Endothelial cell (in vitro differentiated cells): Measurements from ENCODE around the gene NOX5. TPM values are rescaled to one million over a fixed set of nuclear protein-coding genes. Genes with fewer than 3 reads are reported as not detected.

ENCODE experiments used
- DNase-seq: peaks from one replicate; pipeline ENCODE4 v3.0.0; 2021; ENCODE audit warnings: low spot score
- H3K27ac Mint-ChIP-seq: one replicate; pipeline ENCODE4 v1.8.0; 2021; ENCODE audit warnings: mixed read lengths, inconsistent platforms; ENCODE audit not compliant: unreplicated experiment
- H3K27me3 Mint-ChIP-seq: one replicate; pipeline ENCODE4 v1.8.0; 2021; ENCODE audit warnings: mild to moderate bottlenecking, moderate library complexity, mixed read lengths, inconsistent platforms; ENCODE audit not compliant: unreplicated experiment
- H3K36me3 Mint-ChIP-seq: one replicate; pipeline ENCODE4 v1.8.0; 2021; ENCODE audit warnings: mild to moderate bottlenecking, low read depth, mixed read lengths, inconsistent platforms; ENCODE audit not compliant: unreplicated experiment
- H3K4me1 Mint-ChIP-seq: one replicate; pipeline ENCODE4 v1.8.0; 2021; ENCODE audit warnings: mild to moderate bottlenecking, mixed read lengths, inconsistent platforms; ENCODE audit not compliant: unreplicated experiment
- H3K4me3 Mint-ChIP-seq: one replicate; pipeline ENCODE4 v1.8.0; 2021; ENCODE audit warnings: mild to moderate bottlenecking, mixed read lengths, inconsistent platforms; ENCODE audit not compliant: unreplicated experiment
- H3K9me3 Mint-ChIP-seq: one replicate; pipeline ENCODE4 v1.8.0; 2021; ENCODE audit warnings: mixed read lengths, inconsistent platforms; ENCODE audit not compliant: unreplicated experiment
- total RNA-seq: library from RNA; stranded (reverse); fragmentation: NEBNext Ultra II Directional; extraction: Animal tissue kit (Norgen Biotek cat#: 25700); gene quantifications from one replicate; pipeline ENCODE4 v1.2.1, GENCODE V29; 2021; ENCODE audit not compliant: unreplicated experiment
- TF ChIP-seq, protein P1 (sequence below): fragments of 200-600 bp; sonication (generic); IDR thresholded peaks from one replicate; pipeline ENCODE4 v1.5.0; 2021; ENCODE audit warnings: antibody characterized with exemption; ENCODE audit not compliant: unreplicated experiment

Gene NOX5
- total RNA-seq, 1 donor from 2014 or later = not detected

GRCh38 chr15:69034352-69034751 is 19.9 kb downstream of the NOX5 start:
- no peak for DNase-seq
- TF ChIP-seq, protein P1, sequence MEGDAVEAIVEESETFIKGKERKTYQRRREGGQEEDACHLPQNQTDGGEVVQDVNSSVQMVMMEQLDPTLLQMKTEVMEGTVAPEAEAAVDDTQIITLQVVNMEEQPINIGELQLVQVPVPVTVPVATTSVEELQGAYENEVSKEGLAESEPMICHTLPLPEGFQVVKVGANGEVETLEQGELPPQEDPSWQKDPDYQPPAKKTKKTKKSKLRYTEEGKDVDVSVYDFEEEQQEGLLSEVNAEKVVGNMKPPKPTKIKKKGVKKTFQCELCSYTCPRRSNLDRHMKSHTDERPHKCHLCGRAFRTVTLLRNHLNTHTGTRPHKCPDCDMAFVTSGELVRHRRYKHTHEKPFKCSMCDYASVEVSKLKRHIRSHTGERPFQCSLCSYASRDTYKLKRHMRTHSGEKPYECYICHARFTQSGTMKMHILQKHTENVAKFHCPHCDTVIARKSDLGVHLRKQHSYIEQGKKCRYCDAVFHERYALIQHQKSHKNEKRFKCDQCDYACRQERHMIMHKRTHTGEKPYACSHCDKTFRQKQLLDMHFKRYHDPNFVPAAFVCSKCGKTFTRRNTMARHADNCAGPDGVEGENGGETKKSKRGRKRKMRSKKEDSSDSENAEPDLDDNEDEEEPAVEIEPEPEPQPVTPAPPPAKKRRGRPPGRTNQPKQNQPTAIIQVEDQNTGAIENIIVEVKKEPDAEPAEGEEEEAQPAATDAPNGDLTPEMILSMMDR = no peak
- no peak overlapping the region for H3K27ac Mint-ChIP-seq

DNA sequence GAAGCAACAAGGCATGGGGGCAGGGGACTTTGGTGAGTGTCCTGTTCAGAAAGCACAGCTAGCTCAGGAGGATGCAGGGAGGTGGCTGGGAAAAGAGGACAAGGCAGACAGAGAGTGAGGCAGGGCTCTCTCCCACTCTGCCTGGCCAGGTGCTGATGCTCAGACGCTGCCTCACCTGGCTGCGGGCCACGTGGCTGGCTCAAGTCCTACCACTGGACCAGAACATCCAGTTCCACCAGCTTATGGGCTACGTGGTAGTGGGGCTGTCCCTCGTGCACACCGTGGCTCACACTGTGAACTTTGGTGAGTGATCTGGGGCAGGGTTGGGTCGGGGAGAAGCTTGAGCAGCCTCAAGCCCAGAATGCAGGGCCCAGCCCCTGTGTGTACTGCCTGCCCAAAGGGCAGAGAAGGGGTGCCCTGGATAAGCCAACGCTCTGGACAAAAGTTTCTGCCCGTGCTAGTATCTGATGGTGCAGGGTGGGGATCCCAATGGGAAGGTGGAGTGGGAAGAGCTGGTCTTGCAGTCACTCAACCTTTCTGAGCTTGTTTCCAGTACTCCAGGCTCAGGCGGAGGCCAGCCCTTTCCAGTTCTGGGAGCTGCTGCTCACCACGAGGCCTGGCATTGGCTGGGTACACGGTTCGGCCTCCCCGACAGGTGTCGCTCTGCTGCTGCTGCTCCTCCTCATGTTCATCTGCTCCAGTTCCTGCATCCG is 20.9 kb downstream of the NOX5 start:
- Mint-ChIP-seq H3K4me3 (no peak overlapping the region), H3K27me3 (peaks cover 4% of the 10 kb centered on the region), H3K4me1 (no peaks in the 10 kb centered on the region), H3K9me3 (no peaks in the 10 kb centered on the region), H3K27ac (no peak overlapping the region), H3K36me3 (no peaks in the 10 kb centered on the region)
- DNase-seq = peak; percentile 54
- TF ChIP-seq, protein P1 = no peak

More at GRCh38 chr15:69034352-69034751, 19.9 kb downstream of the NOX5 start:
- Mint-ChIP-seq H3K36me3 (no peaks in the 10 kb centered on the region), H3K4me1 (no peaks in the 10 kb centered on the region), H3K4me3 (no peak overlapping the region), H3K27me3 (peaks cover 4% of the 10 kb centered on the region), H3K9me3 (no peaks in the 10 kb centered on the region)

DNA sequence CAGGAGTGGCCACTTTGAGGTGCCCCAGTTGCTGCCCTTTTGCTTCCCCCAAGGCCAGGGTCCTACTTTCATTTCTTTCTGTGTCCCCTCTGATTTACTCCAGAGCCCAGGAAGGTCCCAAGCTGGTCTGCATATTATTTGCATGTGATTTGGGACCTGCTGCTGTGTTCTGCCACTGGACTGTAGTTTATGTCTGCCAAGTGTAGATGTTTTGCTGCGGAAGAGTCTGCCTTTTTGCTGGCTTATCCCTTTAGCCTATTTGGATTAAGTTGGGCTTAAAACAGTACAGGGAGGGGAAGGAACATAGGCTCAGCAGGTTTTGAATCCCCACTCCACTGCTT is 21.4 kb downstream of the NOX5 start:
- DNase-seq = no peak
- no peaks in the 10 kb centered on the region for H3K36me3 Mint-ChIP-seq
- TF ChIP-seq, protein P1 = no peak
- H3K9me3 Mint-ChIP-seq = no peaks in the 10 kb centered on the region
- no peak overlapping the region for H3K27ac Mint-ChIP-seq
- no peak overlapping the region for H3K4me3 Mint-ChIP-seq
- H3K4me1 Mint-ChIP-seq = no peaks in the 10 kb centered on the region
- H3K27me3 Mint-ChIP-seq = peaks cover 4% of the 10 kb centered on the region

GRCh38 chr15:69036826-69037225 is 22.3 kb downstream of the NOX5 start:
- Mint-ChIP-seq H3K9me3 (no peaks in the 10 kb centered on the region), H3K27ac (no peak overlapping the region), H3K4me3 (no peak overlapping the region), H3K4me1 (no peaks in the 10 kb centered on the region), H3K27me3 (peaks cover 4% of the 10 kb centered on the region), H3K36me3 (no peaks in the 10 kb centered on the region)
- no peak for DNase-seq
- TF ChIP-seq, protein P1 = no peak

DNA sequence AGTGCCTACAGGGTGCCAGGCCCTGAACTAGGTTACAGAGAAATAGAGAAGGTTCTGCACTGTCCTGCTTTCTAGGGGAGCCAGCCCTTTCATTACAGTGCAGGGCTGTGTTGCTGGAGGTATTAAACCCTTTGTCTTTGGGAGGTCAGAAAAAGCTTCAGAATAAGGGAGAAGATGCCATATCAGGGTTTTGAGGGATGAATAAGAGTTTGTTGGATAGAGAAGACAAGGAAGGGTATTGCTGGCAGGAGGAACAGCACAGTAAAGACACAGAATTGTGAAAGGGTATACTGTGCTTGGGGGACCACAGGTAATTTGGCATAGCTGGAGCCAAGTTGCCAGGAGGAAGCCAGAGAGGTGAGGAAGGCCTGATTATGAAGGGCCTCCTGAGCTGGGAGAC is 23.0 kb downstream of the NOX5 start:
- no peaks in the 10 kb centered on the region for H3K4me1 Mint-ChIP-seq
- H3K27ac Mint-ChIP-seq = no peak overlapping the region
- TF ChIP-seq, protein P1 = no peak
- no peaks in the 10 kb centered on the region for H3K9me3 Mint-ChIP-seq
- DNase-seq = no peak
- no peak overlapping the region for H3K4me3 Mint-ChIP-seq
- no peaks in the 10 kb centered on the region for H3K36me3 Mint-ChIP-seq
- peaks cover 4% of the 10 kb centered on the region for H3K27me3 Mint-ChIP-seq
